IMR-90 (cell line): Measurements from ENCODE around the gene ACP1. TPM values are rescaled to one million over a fixed set of nuclear protein-coding genes. Genes with fewer than 3 reads are reported as not detected.

ENCODE experiments used
- ATAC-seq: fragments of 200-7000 bp; cut with Tn5 transposase; 2 replicates; pipeline ENCODE4 v1.9.1; 2020; ENCODE audit warnings: low read depth, mild to moderate bottlenecking, moderate library complexity
- BruUV-seq: library from RNA; stranded (reverse); fragments of 400-500 nt; replicated peaks from 2 replicates; lab custom pipeline; 2021; lab: Mats Ljungman, UMichigan
- CTCF ChIA-PET: fragments of 300-600 bp; formaldehyde crosslinking; extraction: SDS; loops from one replicate; lab custom pipeline; 2021; ENCODE audit warnings: antibody characterized with exemption; lab: Yijun Ruan, JAX
- POLR2A ChIA-PET: fragments of 300-600 bp; sonication (Branson Sonifier 250); formaldehyde crosslinking; loops from one replicate; lab custom pipeline; 2022; ENCODE audit warnings: antibody characterized with exemption; ENCODE audit not compliant: unreplicated experiment; lab: Charles Lee
- DNase-seq: peaks from one replicate; pipeline ENCODE4 v3.0.0; 2013
- H2AFZ ChIP-seq: replicated peaks from 2 replicates; pipeline ENCODE3; 2013; ENCODE audit warnings: low read length, mild to moderate bottlenecking; ENCODE audit not compliant: poor library complexity
- H2AK5ac ChIP-seq: 2 replicates; pipeline ENCODE4 v1.6.1; 2013; ENCODE audit warnings: low read depth, low read length, inconsistent platforms
- H2AK9ac ChIP-seq: replicated peaks from 2 replicates; pipeline ENCODE3; 2013; ENCODE audit warnings: mild to moderate bottlenecking, low read depth, low read length, moderate library complexity; ENCODE audit not compliant: poor library complexity
- H2BK120ac ChIP-seq: 2 replicates; pipeline ENCODE4 v1.6.1; 2013; ENCODE audit warnings: low read depth, low read length, inconsistent platforms
- H2BK15ac ChIP-seq: 3 replicates; pipeline ENCODE4 v1.6.1; 2013; ENCODE audit warnings: low read depth, low read length, inconsistent platforms
- H2BK20ac ChIP-seq: 2 replicates; pipeline ENCODE4 v1.6.1; 2013; ENCODE audit warnings: low read depth, mild to moderate bottlenecking, inconsistent platforms, low read length, moderate library complexity
- H2BK5ac ChIP-seq: 2 replicates; pipeline ENCODE4 v1.6.1; 2013; ENCODE audit warnings: mild to moderate bottlenecking, low read depth, low read length, inconsistent platforms; ENCODE audit not compliant: poor library complexity, severe bottlenecking
- H3K14ac ChIP-seq: replicated peaks from 2 replicates; pipeline ENCODE4 v1.6.1; 2013; ENCODE audit warnings: low read depth, low read length, inconsistent platforms
- H3K18ac ChIP-seq: 2 replicates; pipeline ENCODE4 v1.6.1; 2013; ENCODE audit warnings: low read depth, low read length, control low read depth
- H3K23ac ChIP-seq: 2 replicates; pipeline ENCODE4 v1.6.1; 2013; ENCODE audit warnings: low read depth, low read length, inconsistent platforms
- H3K27ac ChIP-seq: 2 replicates; pipeline ENCODE4 v1.5.1; 2013; ENCODE audit warnings: mild to moderate bottlenecking, control low read depth, low read length; ENCODE audit not compliant: insufficient read depth
- H3K27me3 ChIP-seq: 2 replicates; pipeline ENCODE4 v1.6.1; 2013; ENCODE audit warnings: low read length; ENCODE audit not compliant: control insufficient read depth, insufficient read depth
- H3K36me3 ChIP-seq: 2 replicates; pipeline ENCODE4 v1.6.1; 2013; ENCODE audit warnings: low read length, mixed read lengths; ENCODE audit not compliant: control insufficient read depth, insufficient read depth
- H3K4ac ChIP-seq: 2 replicates; pipeline ENCODE4 v1.6.1; 2013; ENCODE audit warnings: low read depth, low read length, inconsistent platforms
- H3K4me1 ChIP-seq: 2 replicates; pipeline ENCODE4 v1.6.1; 2013; ENCODE audit warnings: low read length, mixed read lengths; ENCODE audit not compliant: control insufficient read depth, insufficient read depth
- H3K4me2 ChIP-seq: 2 replicates; pipeline ENCODE4 v1.6.1; 2013; ENCODE audit warnings: low read depth, mild to moderate bottlenecking, control low read depth, low read length, moderate library complexity
- H3K4me3 ChIP-seq: 2 replicates; pipeline ENCODE4 v1.5.1; 2013; ENCODE audit warnings: low read depth, mild to moderate bottlenecking, control low read depth, low read length, moderate library complexity; ENCODE audit not compliant: insufficient read depth
- H3K56ac ChIP-seq: 2 replicates; pipeline ENCODE4 v1.6.1; 2013; ENCODE audit warnings: low read length, inconsistent platforms; ENCODE audit not compliant: insufficient read depth; ENCODE audit errors: extremely low read depth
- H3K79me1 ChIP-seq, 2 experiments: 2 replicates each; pipeline ENCODE4 v1.6.1; 2013; ENCODE audit warnings: low read length in 2 of 2, inconsistent platforms in 1 of 2, low read depth in 1 of 2
- H3K9ac ChIP-seq: 2 replicates; pipeline ENCODE4 v1.6.1; 2013; ENCODE audit warnings: low read depth, low read length, control low read depth
- H3K9me1 ChIP-seq: 2 replicates; pipeline ENCODE4 v1.6.1; 2013; ENCODE audit warnings: low read length, inconsistent platforms; ENCODE audit not compliant: insufficient read depth
- H3K9me3 ChIP-seq: 2 replicates; pipeline ENCODE4 v1.6.1; 2013; ENCODE audit warnings: low read length; ENCODE audit not compliant: control insufficient read depth, insufficient read depth
- H4K20me1 ChIP-seq: 2 replicates; pipeline ENCODE4 v1.6.1; 2013; ENCODE audit warnings: low read length, inconsistent platforms; ENCODE audit not compliant: insufficient read depth
- H4K5ac ChIP-seq: 2 replicates; pipeline ENCODE4 v1.6.1; 2013; ENCODE audit warnings: mild to moderate bottlenecking, low read depth, low read length, control low read depth
- H4K8ac ChIP-seq, 2 experiments: 2 replicates each; pipeline ENCODE4 v1.6.1; 2013; ENCODE audit warnings: low read depth in 2 of 2, low read length in 2 of 2, control low read depth in 1 of 2, inconsistent platforms in 1 of 2
- H4K91ac ChIP-seq: 2 replicates; pipeline ENCODE4 v1.6.1; 2013; ENCODE audit warnings: low read depth, low read length, inconsistent platforms; ENCODE audit not compliant: insufficient read depth
- BHLHE40 ChIP-seq: fragments of 150-350 bp; IDR thresholded peaks from 2 replicates; pipeline ENCODE4 v1.6.1; 2016; ENCODE audit warnings: mild to moderate bottlenecking, low read depth, low read length
- CEBPB ChIP-seq: IDR thresholded peaks from 2 replicates; pipeline ENCODE4 v1.6.1; 2012; ENCODE audit warnings: low read depth, low read length, improper control_type of control experiment
- CTCF ChIP-seq: conservative IDR thresholded peaks from 2 replicates; pipeline ENCODE4 v1.5.1; 2012; ENCODE audit warnings: mild to moderate bottlenecking, low read depth, low read length, improper control_type of control experiment
- MAZ ChIP-seq: IDR thresholded peaks from 2 replicates; pipeline ENCODE4 v1.6.1; 2012; ENCODE audit warnings: low read depth, mild to moderate bottlenecking, low read length, improper control_type of control experiment, moderate library complexity, borderline replicate concordance
- MXI1 ChIP-seq: IDR thresholded peaks from 2 replicates; pipeline ENCODE4 v1.6.1; 2012; ENCODE audit warnings: low read depth, mild to moderate bottlenecking, low read length, moderate library complexity, borderline replicate concordance
- RAD21 ChIP-seq: IDR thresholded peaks from 2 replicates; pipeline ENCODE4 v1.6.1; 2012; ENCODE audit warnings: low read length, improper control_type of control experiment
- WGBS, 2 experiments: methylation state at CpG; one replicate each; pipeline versions ENCODE4 v1.1.5 to v1.1.7; 2013; ENCODE audit warnings: missing lambda C conversion rate in 2 of 2; ENCODE audit not compliant: insufficient read length in 1 of 2; ENCODE audit errors: extremely low coverage in 2 of 2; 5-methylcytosine and 5-hydroxymethylcytosine counted together
- dilution Hi-C: fragments of 300-500 bp; cut with HindIII; formaldehyde crosslinking; loops from one replicate; pipeline ENCODE4 v1.14.3; 2018; ENCODE audit warnings: low sequenced_read_pairs; ENCODE audit not compliant: unreplicated experiment
- in situ Hi-C: fragments of 300-500 bp; cut with MboI; formaldehyde crosslinking; loops from 3 replicates; pipeline ENCODE4 v1.14.3; 2019; ENCODE audit warnings: low sequenced_read_pairs, inconsistent platforms, mixed read lengths
- intact Hi-C: fragments of 100-400 bp; cut with micrococcal nuclease; formaldehyde crosslinking; loops from 2 replicates; pipeline ENCODE4 v1.10.0; 2022
- polyA plus RNA-seq, 3 experiments: library from polyadenylated mRNA; depleted of rRNA; stranded (reverse); fragments of >200 nt; gene quantifications; 2 replicates each; pipeline ENCODE4 v1.2.3, GENCODE V29; 2012; ENCODE audit warnings: low replicate concordance in 1 of 3
- total RNA-seq: library from RNA; depleted of rRNA; stranded (reverse); fragments of >200 nt; gene quantifications from 2 replicates; pipeline ENCODE4 v1.2.3, GENCODE V29; 2012

ACP1 gene
- total and polyA plus RNA-seq, 2 of the 4 experiments (the other 2 are of a cell fraction): 85.7 to 104 TPM

- BruUV-seq: no TSS peak
These were observed 27.7 kb upstream of the ACP1 start for GRCh38 chr2:236993-237539.

More at GRCh38 chr2:236993-237539, 27.7 kb upstream of the ACP1 start:
- H2AK9ac ChIP-seq: no peak overlapping the region
- H3K4me2 ChIP-seq: no peak overlapping the region
- H2BK20ac ChIP-seq: no peak overlapping the region
- no peaks in the 10 kb centered on the region for H3K27me3 ChIP-seq
- H2AFZ ChIP-seq: no peak overlapping the region
- H3K4me3 ChIP-seq: no peak overlapping the region
- no peak overlapping the region for H3K4ac ChIP-seq
- POLR2A ChIA-PET: no interaction called here
- H3K18ac ChIP-seq: no peak overlapping the region
- ATAC-seq (no peak), DNase-seq (no peak)
- dilution Hi-C loops (no loop called here), intact Hi-C loops (no loop called here), in situ Hi-C loops (no loop called here)
- H4K8ac ChIP-seq: no peak overlapping the region
- no CpG with 5 or more reads among the region's 6 CpGs for WGBS, 2 experiments
- peaks cover 4% of the 10 kb centered on the region; the same call in 1 of the 2 replicates for H3K9me1 ChIP-seq
- no peak overlapping the region for H2BK15ac ChIP-seq
- TF ChIP-seq MXI1: no peak
- no peak for TF ChIP-seq BHLHE40
- no peak for TF ChIP-seq CEBPB
- no peak for TF ChIP-seq CTCF
- TF ChIP-seq MAZ: no peak
- TF ChIP-seq RAD21: no peak
- no peak overlapping the region for H2BK120ac ChIP-seq
- H3K23ac ChIP-seq: no peak overlapping the region
- H3K36me3 ChIP-seq: peaks cover 7% of the 10 kb centered on the region
- no peak overlapping the region for H3K56ac ChIP-seq
- no peaks in the 10 kb centered on the region for H4K20me1 ChIP-seq
- no peak overlapping the region for H3K9ac ChIP-seq
- H3K4me1 ChIP-seq: no peaks in the 10 kb centered on the region
- H2BK5ac ChIP-seq: no peak overlapping the region
- H4K91ac ChIP-seq: no peak overlapping the region
- H3K14ac ChIP-seq: no peak overlapping the region
- no peaks in the 10 kb centered on the region for H3K79me1 ChIP-seq
- no peak overlapping the region for H4K5ac ChIP-seq
- CTCF ChIA-PET: interaction anchor here (0.8 to 0.9 kb wide), 2 partner anchors 10 to 53 kb away, joined by 4 to 6 read pairs; no protein-coding TSS in a partner anchor
- H3K27ac ChIP-seq: no peak overlapping the region
- H2AK5ac ChIP-seq: no peak overlapping the region
- no peaks in the 10 kb centered on the region for H3K9me3 ChIP-seq
